ENCODE measurements around the gene AKAP6.

AKAP6 gene

DNA sequence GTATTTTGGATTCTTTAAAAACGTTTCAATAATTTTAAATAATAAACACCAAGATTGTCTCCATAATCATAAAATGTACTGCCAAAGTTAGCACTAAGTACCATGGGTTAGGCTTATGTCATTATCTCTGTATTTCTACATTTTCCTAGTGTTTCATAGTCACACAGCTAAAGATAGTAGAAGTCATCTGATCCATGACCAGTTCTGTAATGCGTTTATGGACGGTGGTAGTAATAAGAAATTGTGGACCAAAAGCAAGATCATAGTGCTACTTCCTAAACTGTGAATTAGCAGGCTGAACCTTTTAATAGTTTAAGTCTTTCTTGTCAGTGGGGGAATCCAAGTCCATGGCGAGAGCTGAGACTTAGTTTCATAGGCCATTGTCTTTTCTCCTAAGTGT lies 142.1 kb downstream of the AKAP6 start:
- Histone ChIP-seq H3K36me3 (ENCODE audit: insufficient read depth) (no peaks in the 10 kb centered on the region), H2AFZ (ENCODE audit: low read depth) (no peak overlapping the region), H3K79me2 (ENCODE audit: insufficient read depth, low read depth) (no peaks in the 10 kb centered on the region), H4K20me1 (ENCODE audit: insufficient read depth) (no peaks in the 10 kb centered on the region), H3K9ac (no peak overlapping the region), H3K4me3 (IDR thresholded peaks at IDR 0.05; ENCODE audit: insufficient read depth, low read depth, low read length) (no peak overlapping the region), H3K27ac (no peak overlapping the region), H3K4me1 (ENCODE audit: low read depth, poor library complexity, severe bottlenecking) (no peaks in the 10 kb centered on the region), H3K27me3 (ENCODE audit: insufficient read depth, low read depth) (no peaks in the 10 kb centered on the region), H3K4me2 (no peak overlapping the region)
- TF ChIP-seq, protein P1, sequence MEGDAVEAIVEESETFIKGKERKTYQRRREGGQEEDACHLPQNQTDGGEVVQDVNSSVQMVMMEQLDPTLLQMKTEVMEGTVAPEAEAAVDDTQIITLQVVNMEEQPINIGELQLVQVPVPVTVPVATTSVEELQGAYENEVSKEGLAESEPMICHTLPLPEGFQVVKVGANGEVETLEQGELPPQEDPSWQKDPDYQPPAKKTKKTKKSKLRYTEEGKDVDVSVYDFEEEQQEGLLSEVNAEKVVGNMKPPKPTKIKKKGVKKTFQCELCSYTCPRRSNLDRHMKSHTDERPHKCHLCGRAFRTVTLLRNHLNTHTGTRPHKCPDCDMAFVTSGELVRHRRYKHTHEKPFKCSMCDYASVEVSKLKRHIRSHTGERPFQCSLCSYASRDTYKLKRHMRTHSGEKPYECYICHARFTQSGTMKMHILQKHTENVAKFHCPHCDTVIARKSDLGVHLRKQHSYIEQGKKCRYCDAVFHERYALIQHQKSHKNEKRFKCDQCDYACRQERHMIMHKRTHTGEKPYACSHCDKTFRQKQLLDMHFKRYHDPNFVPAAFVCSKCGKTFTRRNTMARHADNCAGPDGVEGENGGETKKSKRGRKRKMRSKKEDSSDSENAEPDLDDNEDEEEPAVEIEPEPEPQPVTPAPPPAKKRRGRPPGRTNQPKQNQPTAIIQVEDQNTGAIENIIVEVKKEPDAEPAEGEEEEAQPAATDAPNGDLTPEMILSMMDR (conservative IDR thresholded peaks at IDR 0.05; ENCODE audit: low read depth, low read length): no peak

DNA sequence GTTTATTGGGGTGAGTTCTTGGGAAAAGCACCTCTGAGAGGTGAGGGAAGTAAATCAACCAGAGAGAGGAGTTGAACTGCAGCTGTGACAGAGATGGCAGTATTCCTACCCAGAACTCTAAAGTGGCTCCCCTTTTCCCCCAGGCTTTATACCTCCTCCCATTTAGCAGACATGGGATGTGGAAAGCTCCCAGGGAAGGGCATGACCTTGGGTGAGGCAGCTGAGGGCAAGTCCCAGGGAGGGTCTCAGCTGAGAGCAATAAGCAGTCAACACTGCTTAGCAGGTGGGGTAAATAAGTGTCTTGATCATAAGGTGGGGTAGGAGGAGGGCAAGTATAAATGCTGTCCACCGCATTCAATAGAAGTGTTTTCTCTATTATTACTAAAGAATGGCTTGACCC lies 143.0 kb downstream of the AKAP6 start:
- Histone ChIP-seq H3K4me3 (IDR thresholded peaks at IDR 0.05; ENCODE audit: insufficient read depth, low read depth, low read length) (no peak overlapping the region), H3K27ac (no peak overlapping the region), H2AFZ (ENCODE audit: low read depth) (no peak overlapping the region), H3K9ac (no peak overlapping the region), H3K27me3 (ENCODE audit: insufficient read depth, low read depth) (no peaks in the 10 kb centered on the region), H3K36me3 (ENCODE audit: insufficient read depth) (no peaks in the 10 kb centered on the region), H3K79me2 (ENCODE audit: insufficient read depth, low read depth) (no peaks in the 10 kb centered on the region), H4K20me1 (ENCODE audit: insufficient read depth) (no peaks in the 10 kb centered on the region), H3K4me1 (ENCODE audit: low read depth, poor library complexity, severe bottlenecking) (no peaks in the 10 kb centered on the region), H3K4me2 (no peak overlapping the region)
- TF ChIP-seq, protein P1 (conservative IDR thresholded peaks at IDR 0.05; ENCODE audit: low read depth, low read length): no peak

DNA sequence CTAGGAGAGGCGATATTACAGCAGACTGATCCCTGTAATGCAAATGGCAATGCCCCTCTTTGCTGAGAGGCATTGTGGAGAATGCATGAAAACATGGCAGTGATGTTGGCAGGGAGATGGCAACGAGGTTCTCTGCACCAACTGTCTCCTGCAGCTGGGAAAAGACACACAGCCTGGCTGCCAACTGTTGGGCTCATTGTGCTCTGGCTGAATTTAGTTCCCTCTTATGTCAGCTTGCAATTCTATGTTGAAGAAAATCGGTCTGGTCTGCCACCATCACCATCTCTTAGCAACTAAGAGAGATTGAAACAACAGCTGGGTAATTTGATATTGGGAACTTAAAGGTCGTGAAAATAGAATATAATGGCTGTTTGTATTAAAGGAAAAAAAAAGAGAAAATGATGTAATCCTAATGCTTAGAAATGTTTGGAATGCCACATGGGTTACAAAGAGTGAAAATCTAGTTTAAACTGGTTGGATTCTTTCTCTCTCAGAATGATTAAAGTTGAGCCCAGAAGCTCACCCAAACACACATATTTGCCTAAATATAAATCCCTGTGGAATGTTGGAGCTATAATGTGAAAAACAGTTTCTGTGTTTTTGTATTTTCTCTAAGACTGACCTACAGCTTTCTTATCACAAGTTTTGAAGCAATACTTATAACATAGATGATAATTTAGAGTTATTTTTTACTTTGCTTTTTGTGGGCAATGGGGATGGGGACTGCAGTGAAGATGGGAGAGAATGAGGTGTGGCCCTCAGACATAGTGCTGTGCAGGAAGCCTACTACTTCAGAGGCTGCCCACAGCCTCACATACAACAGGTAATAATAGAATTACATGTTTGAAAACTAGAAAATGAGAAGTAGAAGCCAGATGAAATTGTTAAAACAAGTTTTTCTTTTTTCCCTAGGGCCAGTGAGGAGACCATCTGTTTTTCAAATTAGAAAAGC lies 143.7 kb downstream of the AKAP6 start:
- no peaks in the 10 kb centered on the region for H3K36me3 ChIP-seq (ENCODE audit: insufficient read depth)
- TF ChIP-seq, protein P1 (conservative IDR thresholded peaks at IDR 0.05; ENCODE audit: low read depth, low read length): no peak
- no peak overlapping the region for H3K9ac ChIP-seq
- H3K79me2 ChIP-seq (ENCODE audit: insufficient read depth, low read depth): no peaks in the 10 kb centered on the region
- no peak overlapping the region for H2AFZ ChIP-seq (ENCODE audit: low read depth)
- H3K27me3 ChIP-seq (ENCODE audit: insufficient read depth, low read depth): no peaks in the 10 kb centered on the region
- H3K27ac ChIP-seq: no peak overlapping the region
- no peak overlapping the region for H3K4me2 ChIP-seq
- no peaks in the 10 kb centered on the region for H4K20me1 ChIP-seq (ENCODE audit: insufficient read depth)
- no peak overlapping the region for H3K4me3 ChIP-seq (IDR thresholded peaks at IDR 0.05; ENCODE audit: insufficient read depth, low read depth, low read length)
- H3K4me1 ChIP-seq (ENCODE audit: low read depth, poor library complexity, severe bottlenecking): no peaks in the 10 kb centered on the region

DNA sequence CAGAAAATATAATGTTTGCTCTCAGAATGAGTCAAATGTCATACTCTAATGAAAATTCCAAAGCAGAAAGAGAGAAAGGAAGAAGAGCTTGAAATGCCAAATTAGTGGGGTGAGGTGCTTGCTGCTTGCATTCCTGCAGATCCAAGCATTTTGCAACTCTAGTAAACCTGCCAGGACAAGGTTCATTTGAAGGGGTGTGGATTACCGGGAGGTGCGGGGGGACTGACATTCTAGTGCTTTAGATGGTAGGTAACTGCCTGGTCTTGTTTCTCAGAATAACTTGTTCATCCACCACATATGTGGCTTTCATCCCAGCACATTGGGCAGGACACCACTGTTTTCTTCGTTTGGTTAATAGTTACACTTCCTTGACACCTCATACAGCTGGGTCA lies 144.4 kb downstream of the AKAP6 start:
- Histone ChIP-seq H3K27ac (no peak overlapping the region), H3K36me3 (ENCODE audit: insufficient read depth) (no peaks in the 10 kb centered on the region), H3K4me3 (IDR thresholded peaks at IDR 0.05; ENCODE audit: insufficient read depth, low read depth, low read length) (no peak overlapping the region), H2AFZ (ENCODE audit: low read depth) (no peak overlapping the region), H3K27me3 (ENCODE audit: insufficient read depth, low read depth) (no peaks in the 10 kb centered on the region), H3K79me2 (ENCODE audit: insufficient read depth, low read depth) (no peaks in the 10 kb centered on the region), H3K4me1 (ENCODE audit: low read depth, poor library complexity, severe bottlenecking) (no peaks in the 10 kb centered on the region), H3K4me2 (no peak overlapping the region), H3K9ac (no peak overlapping the region), H4K20me1 (ENCODE audit: insufficient read depth) (no peaks in the 10 kb centered on the region)
- TF ChIP-seq, protein P1 (conservative IDR thresholded peaks at IDR 0.05; ENCODE audit: low read depth, low read length): no peak

Data from KMS-11 (cell line).